Uterus (tissue), 2 donors: ENCODE results near the gene TNFRSF25.

Experiments
- CTCF ChIP-seq, 4 experiments: fragments of 200-600 bp in 2 of 4; fragments of 450-650 bp in 2 of 4; sonication (generic) in 2 of 4; IDR thresholded peaks; one replicate each; pipeline ENCODE4 v1.5.1; 2016 to 2019; ENCODE audit warnings: antibody characterized with exemption in 4 of 4, mild to moderate bottlenecking in 2 of 4, moderate library complexity in 1 of 4
- POLR2A ChIP-seq, 2 donors: fragments of 450-650 bp; IDR thresholded peaks; one replicate each; pipeline ENCODE4 v1.6.1; 2016; ENCODE audit warnings: antibody characterized with exemption in 2 of 2, mild to moderate bottlenecking in 1 of 2, moderate library complexity in 1 of 2

GRCh38 chr1:6496365-6496721 is 30.4 kb upstream of the TNFRSF25 start:
- no peak for TF ChIP-seq CTCF (IDR thresholded peaks at IDR 0.05)
- no peak for TF ChIP-seq POLR2A (IDR thresholded peaks at IDR 0.05)
